Measurements from ENCODE around the gene TRIM33.

DNA sequence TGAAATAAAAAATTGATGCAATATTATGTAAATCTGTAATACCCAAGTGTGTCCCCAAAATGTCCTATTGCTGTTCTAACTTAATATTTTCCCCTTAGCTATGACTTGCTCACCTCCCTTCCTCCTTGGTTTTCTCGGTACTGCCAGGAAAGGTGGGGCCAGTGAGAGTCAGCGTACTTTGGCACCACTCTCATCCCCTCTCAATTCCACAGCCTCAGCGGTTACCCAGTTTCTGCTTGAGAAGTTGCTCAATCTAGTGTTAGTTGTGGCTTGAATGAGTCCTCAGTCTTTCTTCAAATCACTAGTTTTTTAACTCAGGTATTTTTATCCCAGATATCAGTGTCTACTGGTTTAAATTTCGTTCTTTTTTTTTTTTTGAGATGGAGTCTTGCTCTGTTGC is 38.1 kb upstream of the TRIM33 start:
- TF ChIP-seq EZH2 (IDR thresholded peaks at IDR 0.05; ENCODE audit: borderline replicate concordance, low read length) = no peak
- TF ChIP-seq, protein P1, sequence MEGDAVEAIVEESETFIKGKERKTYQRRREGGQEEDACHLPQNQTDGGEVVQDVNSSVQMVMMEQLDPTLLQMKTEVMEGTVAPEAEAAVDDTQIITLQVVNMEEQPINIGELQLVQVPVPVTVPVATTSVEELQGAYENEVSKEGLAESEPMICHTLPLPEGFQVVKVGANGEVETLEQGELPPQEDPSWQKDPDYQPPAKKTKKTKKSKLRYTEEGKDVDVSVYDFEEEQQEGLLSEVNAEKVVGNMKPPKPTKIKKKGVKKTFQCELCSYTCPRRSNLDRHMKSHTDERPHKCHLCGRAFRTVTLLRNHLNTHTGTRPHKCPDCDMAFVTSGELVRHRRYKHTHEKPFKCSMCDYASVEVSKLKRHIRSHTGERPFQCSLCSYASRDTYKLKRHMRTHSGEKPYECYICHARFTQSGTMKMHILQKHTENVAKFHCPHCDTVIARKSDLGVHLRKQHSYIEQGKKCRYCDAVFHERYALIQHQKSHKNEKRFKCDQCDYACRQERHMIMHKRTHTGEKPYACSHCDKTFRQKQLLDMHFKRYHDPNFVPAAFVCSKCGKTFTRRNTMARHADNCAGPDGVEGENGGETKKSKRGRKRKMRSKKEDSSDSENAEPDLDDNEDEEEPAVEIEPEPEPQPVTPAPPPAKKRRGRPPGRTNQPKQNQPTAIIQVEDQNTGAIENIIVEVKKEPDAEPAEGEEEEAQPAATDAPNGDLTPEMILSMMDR (IDR thresholded peaks at IDR 0.05; ENCODE audit: low read length) = no peak
